Testis (tissue), 2 donors: Measurements from ENCODE around the gene GLUL.

Source experiments
- CTCF ChIP-seq, 3 experiments: fragments of 450-650 bp in 2 of 3; fragments of 200-600 bp in 1 of 3; sonication (generic) in 1 of 3; IDR thresholded peaks; one replicate each; pipeline ENCODE4 v1.5.1; 2016 to 2019; ENCODE audit warnings: antibody characterized with exemption in 3 of 3, mild to moderate bottlenecking in 2 of 3, moderate library complexity in 1 of 3
- POLR2A ChIP-seq: fragments of 450-650 bp; IDR thresholded peaks from one replicate; pipeline ENCODE4 v1.6.1; 2017; ENCODE audit warnings: antibody characterized with exemption, mild to moderate bottlenecking, moderate library complexity

GRCh38 chr1:182357913-182358312 is 33.7 kb downstream of the GLUL start:
- no peak for TF ChIP-seq CTCF (IDR thresholded peaks at IDR 0.05)
- TF ChIP-seq POLR2A: no peak
